HEK293 (cell line): ENCODE measurements around the gene NPAS2.
A peak's percentile ranks its signal among the peaks of the same experiment; 100 is the strongest.

Experiments
- CTCF ChIA-PET: fragments of 350-600 bp; formaldehyde crosslinking; extraction: SDS; loops from one replicate; lab custom pipeline; 2021; ENCODE audit warnings: antibody characterized with exemption; lab: Yijun Ruan, JAX
- POLR2A ChIA-PET: fragments of 300-600 bp; formaldehyde crosslinking; extraction: SDS; loops from one replicate; lab custom pipeline; 2020; ENCODE audit warnings: antibody characterized with exemption, inconsistent platforms; lab: Yijun Ruan, JAX
- H3K27ac ChIP-seq: fragments of 200-500 bp; sonication (Bioruptor generic); 2 replicates; pipeline ENCODE4 v1.5.1; 2014; ENCODE audit warnings: low read depth, low read length, control low read depth, inconsistent platforms; ENCODE audit errors: extremely low read depth
- H3K36me3 ChIP-seq, 2 experiments: fragments of 200-500 bp in 1 of 2; sonication (Bioruptor generic) in 1 of 2; 1 replicate in 1 of 2; 2 replicates in 1 of 2; pipeline ENCODE4 v1.5.1; 2014 to 2017; ENCODE audit warnings: inconsistent platforms in 2 of 2, low read length in 2 of 2; ENCODE audit not compliant: control insufficient read depth in 2 of 2, insufficient read depth in 1 of 2
- H3K4me1 ChIP-seq: fragments of 200-500 bp; sonication (Bioruptor generic); 2 replicates; pipeline ENCODE4 v1.5.1; 2014; ENCODE audit warnings: mild to moderate bottlenecking, low read length, inconsistent platforms; ENCODE audit not compliant: control insufficient read depth, insufficient read depth
- H3K4me3 ChIP-seq: 2 replicates; pipeline ENCODE4 v1.5.1; 2011; ENCODE audit warnings: low read depth, mild to moderate bottlenecking, control low read depth, low read length, moderate library complexity
- H3K9me3 ChIP-seq: fragments of 200-500 bp; sonication (Bioruptor generic); 2 replicates; pipeline ENCODE4 v1.5.1; 2014; ENCODE audit warnings: low read depth, low read length, inconsistent platforms; ENCODE audit not compliant: control insufficient read depth, insufficient read depth
- CTCF ChIP-seq: fragments of 450-650 bp; formaldehyde crosslinking; IDR thresholded peaks from 2 replicates; pipeline ENCODE4 v1.5.1; 2016; ENCODE audit warnings: missing biosample characterization, missing genetic modification characterization
- FEZF1 ChIP-seq: fragments of 450-650 bp; formaldehyde crosslinking; IDR thresholded peaks from 2 replicates; pipeline ENCODE4 v1.5.1; 2016; ENCODE audit warnings: missing biosample characterization, missing genetic modification characterization
- GFI1B ChIP-seq: fragments of 450-650 bp; formaldehyde crosslinking; IDR thresholded peaks from 2 replicates; pipeline ENCODE4 v1.5.1; 2016; ENCODE audit warnings: missing biosample characterization, missing genetic modification characterization
- KLF7 ChIP-seq: fragments of 450-650 bp; formaldehyde crosslinking; IDR thresholded peaks from 2 replicates; pipeline ENCODE4 v1.5.1; 2016; ENCODE audit warnings: missing biosample characterization, missing genetic modification characterization, borderline replicate concordance
- RBAK ChIP-seq: fragments of 450-650 bp; formaldehyde crosslinking; IDR thresholded peaks from 2 replicates; pipeline ENCODE4 v1.5.1; 2016; ENCODE audit warnings: missing biosample characterization, missing genetic modification characterization
- REPIN1 ChIP-seq: fragments of 450-650 bp; formaldehyde crosslinking; IDR thresholded peaks from 2 replicates; pipeline ENCODE4 v1.5.1; 2017; ENCODE audit warnings: missing biosample characterization, missing genetic modification characterization, low read depth
- ZEB2 ChIP-seq: fragments of 450-650 bp; formaldehyde crosslinking; IDR thresholded peaks from 2 replicates; pipeline ENCODE4 v1.5.1; 2016; ENCODE audit warnings: missing biosample characterization, missing genetic modification characterization
- ZNF140 ChIP-seq: fragments of 450-650 bp; formaldehyde crosslinking; IDR thresholded peaks from 2 replicates; pipeline ENCODE4 v1.5.1; 2016; ENCODE audit warnings: missing biosample characterization, missing genetic modification characterization
- ZNF341 ChIP-seq: fragments of 450-650 bp; formaldehyde crosslinking; IDR thresholded peaks from 2 replicates; pipeline ENCODE4; 2016; ENCODE audit warnings: low read depth, missing biosample characterization, missing genetic modification characterization
- ZNF394 ChIP-seq: fragments of 450-650 bp; formaldehyde crosslinking; IDR thresholded peaks from 2 replicates; pipeline ENCODE4 v1.5.1; 2016; ENCODE audit warnings: missing biosample characterization, missing genetic modification characterization, mild to moderate bottlenecking, moderate library complexity, borderline replicate concordance
- ZNF514 ChIP-seq: fragments of 450-650 bp; formaldehyde crosslinking; IDR thresholded peaks from 2 replicates; pipeline ENCODE4 v1.5.1; 2016; ENCODE audit warnings: missing biosample characterization, missing genetic modification characterization
- ZNF521 ChIP-seq: fragments of 450-650 bp; formaldehyde crosslinking; IDR thresholded peaks from 2 replicates; pipeline ENCODE4 v1.5.1; 2017; ENCODE audit warnings: missing biosample characterization, mild to moderate bottlenecking, missing genetic modification characterization
- ZNF610 ChIP-seq: fragments of 450-650 bp; formaldehyde crosslinking; IDR thresholded peaks from 2 replicates; pipeline ENCODE4 v1.5.1; 2016; ENCODE audit warnings: missing biosample characterization, missing genetic modification characterization, borderline replicate concordance
- ZNF654 ChIP-seq: fragments of 450-650 bp; formaldehyde crosslinking; IDR thresholded peaks from 2 replicates; pipeline ENCODE4 v1.5.1; 2016; ENCODE audit warnings: low read depth, missing biosample characterization, missing genetic modification characterization
- ZNF701 ChIP-seq: fragments of 450-650 bp; formaldehyde crosslinking; IDR thresholded peaks from 2 replicates; pipeline ENCODE4 v1.5.1; 2016; ENCODE audit warnings: missing biosample characterization, missing genetic modification characterization
- ZNF792 ChIP-seq: fragments of 450-650 bp; formaldehyde crosslinking; IDR thresholded peaks from 2 replicates; pipeline ENCODE4 v1.5.1; 2016; ENCODE audit warnings: missing biosample characterization, missing genetic modification characterization
- TF ChIP-seq, protein P1 (sequence below): fragments of 450-650 bp; formaldehyde crosslinking; IDR thresholded peaks from 2 replicates; pipeline ENCODE4 v1.5.1; 2016; ENCODE audit warnings: missing biosample characterization, missing genetic modification characterization, borderline replicate concordance

The NPAS2 gene

DNA sequence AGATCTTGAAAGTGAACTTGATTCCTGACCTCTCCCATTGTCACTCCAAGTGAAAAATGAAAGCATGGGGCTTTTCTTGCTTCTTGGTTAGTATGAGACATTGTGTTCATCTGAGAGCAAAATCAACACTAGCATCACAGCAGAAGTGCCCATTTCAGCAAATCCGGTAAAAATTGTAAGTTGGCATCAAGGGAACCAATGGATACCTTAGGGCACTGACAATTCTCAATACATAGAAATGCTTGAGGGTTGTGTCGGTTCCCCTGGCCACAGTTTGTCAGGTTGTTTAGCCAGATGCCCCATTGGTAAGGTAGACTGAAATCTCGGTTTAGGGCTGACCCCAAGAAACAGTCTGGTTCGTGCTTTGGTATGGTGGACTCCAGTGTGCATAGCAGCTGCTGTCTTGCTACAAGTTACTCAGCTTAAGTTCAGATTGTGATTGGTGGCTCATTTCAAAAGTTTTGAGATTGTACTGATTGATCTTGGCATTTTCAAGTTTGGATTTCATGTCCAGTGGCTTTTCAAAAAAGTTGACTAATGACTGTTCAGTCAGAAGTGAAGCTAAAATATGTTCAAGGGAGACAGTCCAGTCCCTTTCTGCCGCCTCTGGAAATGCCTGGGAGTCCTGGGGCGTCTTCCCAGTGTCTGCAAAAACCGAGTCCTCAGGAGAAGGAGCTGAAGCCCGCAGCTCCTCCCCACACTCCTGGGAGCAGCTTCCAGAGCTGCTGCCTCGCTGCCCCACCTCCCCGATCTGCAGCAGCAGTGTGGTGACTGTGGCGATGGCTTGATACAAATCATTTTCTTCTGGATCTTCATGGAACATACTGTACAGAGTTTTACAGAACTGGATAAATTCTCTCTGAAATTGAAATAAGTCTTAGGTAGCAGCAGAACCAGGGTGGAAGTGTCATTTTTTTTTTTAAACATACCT is 187.7 kb downstream of the NPAS2 start:
- no peak overlapping the region for H3K4me3 ChIP-seq
- POLR2A ChIA-PET: interaction anchor here (0.6 to 0.7 kb wide), 2 partner anchors 189 to 405 kb away, joined by 3 read pairs; no protein-coding TSS in a partner anchor
- CTCF ChIA-PET: interaction anchor here (0.6 to 1.6 kb wide), 8 partner anchors 118 to 279 kb away, joined by 3 to 6 read pairs (median 3); no protein-coding TSS in a partner anchor
- TF ChIP-seq, protein P1, sequence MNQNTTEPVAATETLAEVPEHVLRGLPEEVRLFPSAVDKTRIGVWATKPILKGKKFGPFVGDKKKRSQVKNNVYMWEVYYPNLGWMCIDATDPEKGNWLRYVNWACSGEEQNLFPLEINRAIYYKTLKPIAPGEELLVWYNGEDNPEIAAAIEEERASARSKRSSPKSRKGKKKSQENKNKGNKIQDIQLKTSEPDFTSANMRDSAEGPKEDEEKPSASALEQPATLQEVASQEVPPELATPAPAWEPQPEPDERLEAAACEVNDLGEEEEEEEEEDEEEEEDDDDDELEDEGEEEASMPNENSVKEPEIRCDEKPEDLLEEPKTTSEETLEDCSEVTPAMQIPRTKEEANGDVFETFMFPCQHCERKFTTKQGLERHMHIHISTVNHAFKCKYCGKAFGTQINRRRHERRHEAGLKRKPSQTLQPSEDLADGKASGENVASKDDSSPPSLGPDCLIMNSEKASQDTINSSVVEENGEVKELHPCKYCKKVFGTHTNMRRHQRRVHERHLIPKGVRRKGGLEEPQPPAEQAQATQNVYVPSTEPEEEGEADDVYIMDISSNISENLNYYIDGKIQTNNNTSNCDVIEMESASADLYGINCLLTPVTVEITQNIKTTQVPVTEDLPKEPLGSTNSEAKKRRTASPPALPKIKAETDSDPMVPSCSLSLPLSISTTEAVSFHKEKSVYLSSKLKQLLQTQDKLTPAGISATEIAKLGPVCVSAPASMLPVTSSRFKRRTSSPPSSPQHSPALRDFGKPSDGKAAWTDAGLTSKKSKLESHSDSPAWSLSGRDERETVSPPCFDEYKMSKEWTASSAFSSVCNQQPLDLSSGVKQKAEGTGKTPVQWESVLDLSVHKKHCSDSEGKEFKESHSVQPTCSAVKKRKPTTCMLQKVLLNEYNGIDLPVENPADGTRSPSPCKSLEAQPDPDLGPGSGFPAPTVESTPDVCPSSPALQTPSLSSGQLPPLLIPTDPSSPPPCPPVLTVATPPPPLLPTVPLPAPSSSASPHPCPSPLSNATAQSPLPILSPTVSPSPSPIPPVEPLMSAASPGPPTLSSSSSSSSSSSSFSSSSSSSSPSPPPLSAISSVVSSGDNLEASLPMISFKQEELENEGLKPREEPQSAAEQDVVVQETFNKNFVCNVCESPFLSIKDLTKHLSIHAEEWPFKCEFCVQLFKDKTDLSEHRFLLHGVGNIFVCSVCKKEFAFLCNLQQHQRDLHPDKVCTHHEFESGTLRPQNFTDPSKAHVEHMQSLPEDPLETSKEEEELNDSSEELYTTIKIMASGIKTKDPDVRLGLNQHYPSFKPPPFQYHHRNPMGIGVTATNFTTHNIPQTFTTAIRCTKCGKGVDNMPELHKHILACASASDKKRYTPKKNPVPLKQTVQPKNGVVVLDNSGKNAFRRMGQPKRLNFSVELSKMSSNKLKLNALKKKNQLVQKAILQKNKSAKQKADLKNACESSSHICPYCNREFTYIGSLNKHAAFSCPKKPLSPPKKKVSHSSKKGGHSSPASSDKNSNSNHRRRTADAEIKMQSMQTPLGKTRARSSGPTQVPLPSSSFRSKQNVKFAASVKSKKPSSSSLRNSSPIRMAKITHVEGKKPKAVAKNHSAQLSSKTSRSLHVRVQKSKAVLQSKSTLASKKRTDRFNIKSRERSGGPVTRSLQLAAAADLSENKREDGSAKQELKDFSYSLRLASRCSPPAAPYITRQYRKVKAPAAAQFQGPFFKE (tag by site-specific recombination): no peak
- TF ChIP-seq ZNF341 (tag by site-specific recombination): 0 out of 2 replicates have a peak, but pooled peaks have one; percentile 30
- peaks cover 56 to 88% of the 10 kb centered on the region in 2 experiments for H3K36me3 ChIP-seq
- H3K9me3 ChIP-seq: no peaks in the 10 kb centered on the region
- H3K27ac ChIP-seq: no peak overlapping the region
- H3K4me1 ChIP-seq: no peaks in the 10 kb centered on the region

DNA sequence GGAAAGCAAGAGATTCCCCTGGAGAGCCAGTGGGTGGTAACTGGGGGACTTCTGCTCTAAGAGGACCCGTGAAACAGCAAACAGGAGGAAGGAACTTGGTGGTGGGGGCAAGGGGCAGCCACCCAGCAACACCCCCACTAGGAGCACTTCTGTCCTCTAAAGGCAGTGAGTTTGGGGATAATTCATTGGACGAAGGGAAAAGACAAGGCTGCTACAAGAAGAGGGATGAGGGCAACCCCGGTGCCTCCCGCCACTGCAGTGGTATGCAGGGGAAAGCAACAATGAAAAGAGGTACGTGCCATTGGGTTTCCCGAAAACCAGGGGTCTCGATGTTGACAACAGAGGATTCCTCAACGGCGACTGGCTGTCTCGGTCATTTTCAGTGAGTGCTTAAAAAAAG is 191.2 kb downstream of the NPAS2 start:
- TF ChIP-seq ZNF521 (tag by site-specific recombination) (no peak), ZNF140 (no peak), GFI1B (tag by site-specific recombination) (no peak), ZNF394 (tag by site-specific recombination) (no peak), ZNF610 (no peak), ZNF792 (tag by site-specific recombination) (no peak), FEZF1 (tag by site-specific recombination) (no peak), REPIN1 (tag by site-specific recombination) (no peak), KLF7 (no peak), CTCF (tag by site-specific recombination) (no peak), ZNF701 (tag by site-specific recombination) (no peak), ZNF654 (tag by site-specific recombination) (no peak), RBAK (no peak), ZNF514 (tag by site-specific recombination) (no peak), ZEB2 (tag by site-specific recombination) (no peak)
- Histone ChIP-seq H3K4me3 (no peak overlapping the region), H3K9me3 (no peaks in the 10 kb centered on the region), H3K27ac (no peak overlapping the region), H3K4me1 (no peaks in the 10 kb centered on the region), H3K36me3 (peaks cover 33 to 77% of the 10 kb centered on the region in 2 experiments)
- ChIA-PET POLR2A (no interaction called here), CTCF (interaction anchor here (0.6 to 2.5 kb wide), 4 partner anchors 7 to 860 kb away, joined by 3 to 17 read pairs (median 4); no protein-coding TSS in a partner anchor)
